DND-41 (cell line): ENCODE measurements around the gene ATP5F1D.

ENCODE experiments used
- ATAC-seq: fragments of 200-7000 bp; cut with Tn5 transposase; 3 replicates; pipeline ENCODE4 v1.9.1; 2021; ENCODE audit warnings: low read depth; ENCODE audit not compliant: insufficient read depth
- DNase-seq: peaks from one replicate; pipeline ENCODE4 v3.0.0-alpha.2; 2020
- H2AFZ ChIP-seq: 2 replicates; pipeline ENCODE4 v1.6.0; 2012; ENCODE audit warnings: low read depth, low read length
- H3K27ac ChIP-seq: 2 replicates; pipeline ENCODE4 v1.5.1; 2012; ENCODE audit warnings: low read length, inconsistent platforms
- H3K27me3 ChIP-seq: fragments of 200-600 bp; sonication (generic); 2 replicates; pipeline ENCODE4 v1.6.0; 2012; ENCODE audit warnings: low read length, mild to moderate bottlenecking, inconsistent platforms; ENCODE audit not compliant: insufficient read depth, poor library complexity
- H3K36me3 ChIP-seq: 2 replicates; pipeline ENCODE4 v1.5.1; 2012; ENCODE audit warnings: low read length, inconsistent platforms; ENCODE audit not compliant: insufficient read depth
- H3K4me1 ChIP-seq: 2 replicates; pipeline ENCODE4 v1.5.1; 2012; ENCODE audit warnings: mild to moderate bottlenecking, low read length; ENCODE audit not compliant: insufficient read depth
- H3K4me2 ChIP-seq: 2 replicates; pipeline ENCODE4 v1.6.0; 2012; ENCODE audit warnings: mild to moderate bottlenecking, moderate library complexity, low read length, inconsistent platforms; ENCODE audit not compliant: insufficient read depth
- H3K4me3 ChIP-seq, 2 experiments: fragments of 200-600 bp in 1 of 2; shearing (Covaris generic) in 1 of 2; 2 replicates each; pipeline ENCODE4 v1.5.1; 2012 to 2016; ENCODE audit warnings: inconsistent platforms in 2 of 2, low read length in 2 of 2, mild to moderate bottlenecking in 2 of 2, low read depth in 1 of 2, moderate library complexity in 1 of 2
- H3K79me2 ChIP-seq: 2 replicates; pipeline ENCODE4 v1.6.0; 2012; ENCODE audit warnings: low read length, inconsistent platforms; ENCODE audit not compliant: insufficient read depth
- H3K9ac ChIP-seq: 2 replicates; pipeline ENCODE4 v1.6.0; 2012; ENCODE audit warnings: low read depth, mild to moderate bottlenecking, inconsistent platforms, low read length, moderate library complexity
- H3K9me3 ChIP-seq: 2 replicates; pipeline ENCODE4 v1.5.1; 2012; ENCODE audit warnings: low read length, moderate library complexity, mild to moderate bottlenecking, inconsistent platforms; ENCODE audit not compliant: insufficient read depth, severe bottlenecking
- H4K20me1 ChIP-seq: 2 replicates; pipeline ENCODE4 v1.6.0; 2012; ENCODE audit warnings: low read length; ENCODE audit not compliant: insufficient read depth
- CTCF ChIP-seq: IDR thresholded peaks from 2 replicates; pipeline ENCODE4 v1.5.1; 2012; ENCODE audit warnings: borderline replicate concordance, low read length, moderate library complexity, mild to moderate bottlenecking; ENCODE audit not compliant: poor library complexity, severe bottlenecking; ENCODE audit errors: extremely low read depth
- EZH2 ChIP-seq: IDR thresholded peaks from 3 replicates; pipeline ENCODE4 v1.6.1; 2012; ENCODE audit warnings: borderline replicate concordance, low read depth, mild to moderate bottlenecking, moderate library complexity, low read length, inconsistent platforms; ENCODE audit not compliant: severe bottlenecking

The ATP5F1D gene

GRCh38 chr19:1260749-1261537 is 19.4 kb downstream of the ATP5F1D start:
- H3K4me1 ChIP-seq, result peaks cover 56% of the 10 kb centered on the region
- peak overlapping the region; percentile 92 for H3K4me2 ChIP-seq
- H2AFZ ChIP-seq, result peak overlapping the region; percentile 74
- H3K27ac ChIP-seq, result peak overlapping the region; percentile 87
- peaks cover 23% of the 10 kb centered on the region for H3K36me3 ChIP-seq
- no peaks in the 10 kb centered on the region for H3K9me3 ChIP-seq
- no peaks in the 10 kb centered on the region for H3K27me3 ChIP-seq
- TF ChIP-seq CTCF, result no peak
- H4K20me1 ChIP-seq, result peaks cover 8% of the 10 kb centered on the region
- H3K9ac ChIP-seq, result peak overlapping the region; percentile 78
- H3K79me2 ChIP-seq, result peaks cover 6% of the 10 kb centered on the region
- DNase-seq (peak; percentile 98), ATAC-seq (peak; percentile 85)
- peak overlapping the region; percentile 47 to 71; a peak in 3 of 4 replicates for H3K4me3 ChIP-seq

DNA sequence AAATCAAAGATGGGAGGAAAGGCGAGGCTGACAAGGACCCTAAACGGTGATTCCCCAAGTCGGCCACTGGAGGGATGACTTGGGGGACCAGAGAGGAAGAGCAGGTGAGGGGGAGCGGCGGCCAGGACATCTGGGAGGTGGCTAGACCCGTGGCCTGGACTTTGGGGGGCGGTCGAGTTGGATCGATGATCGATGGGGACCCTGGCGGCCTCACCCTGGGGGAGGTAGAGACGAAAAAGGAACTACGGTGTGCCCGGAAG is 19.9 kb downstream of the ATP5F1D start:
- TF ChIP-seq CTCF (peak; percentile 43), EZH2 (no peak)
- Histone ChIP-seq H3K9me3 (no peaks in the 10 kb centered on the region), H3K36me3 (peaks cover 20% of the 10 kb centered on the region), H3K79me2 (peaks cover 5% of the 10 kb centered on the region), H2AFZ (no peak overlapping the region), H3K9ac (peak overlapping the region; percentile 78), H3K4me3 (peak overlapping the region; percentile 47 to 71; a peak in 3 of 4 replicates), H3K27ac (peak overlapping the region; percentile 87), H3K4me2 (peak overlapping the region; percentile 92), H3K4me1 (peaks cover 58% of the 10 kb centered on the region), H4K20me1 (peaks cover 7% of the 10 kb centered on the region; the same call in 1 of the 2 replicates), H3K27me3 (no peaks in the 10 kb centered on the region)
- ATAC-seq, result no peak
- DNase-seq, result no peak

DNA sequence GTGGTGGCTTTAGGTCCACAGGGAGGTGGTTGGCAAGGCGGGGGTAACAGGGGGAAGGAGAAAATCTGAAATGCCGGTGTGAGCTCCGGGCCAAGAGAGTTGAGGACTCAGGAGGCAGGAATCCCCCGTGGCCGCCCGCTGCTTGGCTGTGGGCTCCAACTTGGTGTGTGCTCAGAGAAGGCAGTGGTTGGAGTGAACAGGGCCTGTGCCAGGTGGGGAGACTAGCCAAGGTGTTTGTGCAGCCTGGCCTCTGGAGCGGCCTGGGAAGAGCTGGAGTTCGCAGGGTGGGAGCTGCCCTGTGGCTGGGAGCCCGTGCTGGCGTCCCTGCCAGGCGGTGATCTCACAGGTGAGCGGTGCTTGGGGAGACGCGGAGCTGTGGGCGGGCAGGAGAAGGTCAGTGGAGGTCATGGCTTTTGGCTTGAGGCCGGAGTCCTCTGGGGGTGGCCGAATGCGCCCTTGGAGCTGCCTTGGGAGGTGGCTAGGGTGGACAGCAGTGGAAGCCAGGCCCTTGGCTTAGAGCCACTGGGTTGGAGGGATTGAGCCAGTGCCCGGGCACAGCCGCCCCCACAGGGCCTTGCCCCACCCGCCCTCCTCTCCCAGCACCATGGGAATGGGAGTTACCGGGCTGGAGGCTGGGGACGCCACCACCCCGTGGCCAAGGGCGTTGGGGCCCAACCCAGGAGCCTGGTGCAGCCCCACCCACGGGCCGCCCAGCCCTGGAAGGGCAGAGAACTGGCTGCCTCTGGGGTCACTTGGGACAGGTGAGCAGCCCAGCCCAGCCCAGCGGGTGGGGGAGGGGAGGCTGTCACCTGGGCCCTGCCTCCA is 20.5 kb downstream of the ATP5F1D start:
- Histone ChIP-seq H3K9me3 (no peaks in the 10 kb centered on the region), H3K4me2 (peak overlapping the region; percentile 92), H3K4me1 (peaks cover 58% of the 10 kb centered on the region), H3K36me3 (peaks cover 14% of the 10 kb centered on the region), H3K79me2 (peaks cover 2% of the 10 kb centered on the region; the same call in 1 of the 2 replicates), H3K27ac (peak overlapping the region; percentile 87), H2AFZ (no peak overlapping the region), H3K4me3 (peak overlapping the region in 1 of 2 experiments; percentile 71; a peak in 3 of 4 replicates), H3K27me3 (peaks cover 3% of the 10 kb centered on the region), H4K20me1 (peaks cover 1% of the 10 kb centered on the region; the same call in 1 of the 2 replicates), H3K9ac (peak overlapping the region; percentile 78)
- TF ChIP-seq CTCF, result no peak
- no peak for TF ChIP-seq EZH2
- DNase-seq (no peak), ATAC-seq (no peak)
